Choroid plexus epithelial cell (primary cell): Measurements from ENCODE around the gene CLRN2.

Source experiments
- DNase-seq: peaks from one replicate; pipeline ENCODE4 v3.0.0-alpha.2; 2010; ENCODE audit warnings: low read depth
- H3K4me3 ChIP-seq: 2 replicates; pipeline ENCODE4 v1.5.1; 2011; ENCODE audit warnings: low read depth, mild to moderate bottlenecking, control low read depth, low read length, moderate library complexity
- TF ChIP-seq, protein P1 (sequence below): conservative IDR thresholded peaks from 2 replicates; pipeline ENCODE4 v1.5.1; 2011; ENCODE audit warnings: low read depth, mild to moderate bottlenecking, control low read depth, inconsistent platforms, low read length, moderate library complexity

The CLRN2 gene

GRCh38 chr4:17480210-17480927, 34.6 kb upstream of the CLRN2 start:
- no peak overlapping the region for H3K4me3 ChIP-seq
- TF ChIP-seq, protein P1, sequence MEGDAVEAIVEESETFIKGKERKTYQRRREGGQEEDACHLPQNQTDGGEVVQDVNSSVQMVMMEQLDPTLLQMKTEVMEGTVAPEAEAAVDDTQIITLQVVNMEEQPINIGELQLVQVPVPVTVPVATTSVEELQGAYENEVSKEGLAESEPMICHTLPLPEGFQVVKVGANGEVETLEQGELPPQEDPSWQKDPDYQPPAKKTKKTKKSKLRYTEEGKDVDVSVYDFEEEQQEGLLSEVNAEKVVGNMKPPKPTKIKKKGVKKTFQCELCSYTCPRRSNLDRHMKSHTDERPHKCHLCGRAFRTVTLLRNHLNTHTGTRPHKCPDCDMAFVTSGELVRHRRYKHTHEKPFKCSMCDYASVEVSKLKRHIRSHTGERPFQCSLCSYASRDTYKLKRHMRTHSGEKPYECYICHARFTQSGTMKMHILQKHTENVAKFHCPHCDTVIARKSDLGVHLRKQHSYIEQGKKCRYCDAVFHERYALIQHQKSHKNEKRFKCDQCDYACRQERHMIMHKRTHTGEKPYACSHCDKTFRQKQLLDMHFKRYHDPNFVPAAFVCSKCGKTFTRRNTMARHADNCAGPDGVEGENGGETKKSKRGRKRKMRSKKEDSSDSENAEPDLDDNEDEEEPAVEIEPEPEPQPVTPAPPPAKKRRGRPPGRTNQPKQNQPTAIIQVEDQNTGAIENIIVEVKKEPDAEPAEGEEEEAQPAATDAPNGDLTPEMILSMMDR = no peak
- DNase-seq = no peak

GRCh38 chr4:17480955-17481354, 34.0 kb upstream of the CLRN2 start:
- TF ChIP-seq, protein P1 = no peak
- H3K4me3 ChIP-seq = no peak overlapping the region
- no peak for DNase-seq

DNA sequence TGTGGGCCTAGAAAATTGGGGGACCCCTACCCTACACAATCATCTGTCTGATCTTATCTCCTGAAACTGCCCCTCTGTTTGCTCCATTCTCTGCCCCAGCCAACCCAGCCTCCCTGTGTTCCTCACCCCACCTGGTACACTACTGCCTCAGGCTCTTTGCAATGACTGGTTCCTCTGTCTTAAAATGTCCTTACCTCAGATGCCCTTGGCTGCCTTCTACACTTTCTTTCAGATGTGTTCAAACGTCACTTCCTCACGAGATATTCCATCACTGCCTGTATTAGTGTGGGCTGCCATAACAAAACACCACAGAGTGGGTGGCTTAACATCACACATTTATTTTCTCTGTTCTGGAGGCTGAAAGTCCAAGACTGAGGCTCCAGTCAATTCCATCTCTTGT, 32.2 kb upstream of the CLRN2 start:
- DNase-seq = no peak
- TF ChIP-seq, protein P1 = no peak
- H3K4me3 ChIP-seq = no peak overlapping the region

DNA sequence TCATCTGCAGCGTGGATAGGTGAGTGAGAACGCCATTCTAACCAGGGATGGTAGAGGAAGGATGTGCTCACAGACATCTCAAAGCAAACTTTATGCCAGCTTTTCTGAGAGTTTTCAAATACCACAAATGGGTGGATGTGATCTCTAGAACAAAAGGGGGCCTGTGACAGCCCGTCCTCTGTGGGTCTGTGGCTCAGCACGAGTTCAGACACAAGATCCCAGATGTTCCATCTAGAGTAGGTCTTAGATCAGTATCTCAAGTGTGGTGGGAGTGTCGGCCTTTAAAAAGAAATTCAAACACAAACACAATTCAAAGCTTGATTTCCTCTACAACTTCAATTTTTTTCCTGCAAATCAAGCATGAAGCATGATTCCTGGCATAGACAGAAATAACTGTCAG, 25.8 kb upstream of the CLRN2 start:
- TF ChIP-seq, protein P1 = no peak
- H3K4me3 ChIP-seq = no peak overlapping the region
- DNase-seq = no peak

DNA sequence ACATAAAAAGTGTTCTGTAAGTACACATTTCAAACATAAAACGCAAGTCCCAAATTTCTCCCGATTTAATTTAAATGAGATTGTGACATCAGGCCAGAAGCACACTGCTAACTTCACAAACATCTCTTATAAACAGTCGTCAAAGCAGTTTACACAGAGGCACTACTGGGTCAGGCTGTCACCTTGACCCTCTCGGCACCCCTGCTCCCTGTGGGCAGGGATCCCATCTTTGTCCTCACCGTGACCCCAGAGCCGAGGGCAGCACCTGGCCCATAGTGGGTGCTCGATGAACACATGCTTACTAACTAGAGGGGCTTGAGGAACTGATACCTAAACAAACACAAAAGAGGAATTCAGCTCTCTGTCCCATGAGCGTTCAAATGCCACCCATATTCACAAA, 25.2 kb upstream of the CLRN2 start:
- TF ChIP-seq, protein P1 = no peak
- DNase-seq = no peak
- no peak overlapping the region for H3K4me3 ChIP-seq

GRCh38 chr4:17490575-17491059, 24.3 kb upstream of the CLRN2 start:
- H3K4me3 ChIP-seq = no peak overlapping the region
- no peak for DNase-seq
- TF ChIP-seq, protein P1 = no peak

GRCh38 chr4:17491196-17491595, 23.8 kb upstream of the CLRN2 start:
- no peak for DNase-seq
- TF ChIP-seq, protein P1 = no peak
- no peak overlapping the region for H3K4me3 ChIP-seq
